Measurements from ENCODE around the gene PRICKLE3. TPM values are rescaled to one million over a fixed set of nuclear protein-coding genes. Genes with fewer than 3 reads are reported as not detected.

PRICKLE3 gene
- total and polyA plus RNA-seq, 12 donors, result 2.8 to 46.8 (median 12.0) TPM

GRCh38 chrX:49199315-49199595, 13.1 kb upstream of the PRICKLE3 start:
- TF ChIP-seq POLR2A (IDR thresholded peaks at IDR 0.05) (no peak), CTCF (IDR thresholded peaks at IDR 0.05) (no peak)
- no peaks in the 10 kb centered on the region for H3K27me3 ChIP-seq
- no peaks in the 10 kb centered on the region for H3K36me3 ChIP-seq (replicated peaks in 1 of 2)
- WGBS, 4 donors, result 4 to 45% (median 17%) methylated on average over 11 of the region's 11 CpGs
- no peak overlapping the region for H3K27ac ChIP-seq
- no peaks in the 10 kb centered on the region for H3K4me1 ChIP-seq (replicated peaks in 1 of 2)
- intact Hi-C loops (cut with DNase I), result loop anchor here in 1 of 2 donors (5.0 kb wide), 1 partner anchor 553 kb away; no protein-coding TSS in a partner anchor
- DNase-seq, result no peak
- no peak overlapping the region for H3K4me3 ChIP-seq
- H3K9me3 ChIP-seq (replicated peaks in 1 of 3), result no peaks in the 10 kb centered on the region

- H3K9me3 ChIP-seq (replicated peaks in 1 of 3), result no peaks in the 10 kb centered on the region
- no peak for TF ChIP-seq POLR2A (IDR thresholded peaks at IDR 0.05)
- TF ChIP-seq CTCF (IDR thresholded peaks at IDR 0.05), result no peak
- no peak for DNase-seq
- WGBS, 4 donors, result 11 to 45% (median 30%) methylated on average over 10 to 12 of the region's 12 CpGs
- no peaks in the 10 kb centered on the region for H3K36me3 ChIP-seq (replicated peaks in 1 of 2)
- no peaks in the 10 kb centered on the region for H3K4me1 ChIP-seq (replicated peaks in 1 of 2)
- H3K4me3 ChIP-seq, result no peak overlapping the region
- H3K27ac ChIP-seq, result peak overlapping the region in 1 of 5 donors; percentile 12
- H3K27me3 ChIP-seq, result no peaks in the 10 kb centered on the region
- intact Hi-C loops (cut with DNase I), result loop anchor here in 1 of 2 donors (5.0 kb wide), 1 partner anchor 554 kb away; no protein-coding TSS in a partner anchor
Observed at GRCh38 chrX:49198540-49199314, 12.6 kb upstream of the PRICKLE3 start.

DNA sequence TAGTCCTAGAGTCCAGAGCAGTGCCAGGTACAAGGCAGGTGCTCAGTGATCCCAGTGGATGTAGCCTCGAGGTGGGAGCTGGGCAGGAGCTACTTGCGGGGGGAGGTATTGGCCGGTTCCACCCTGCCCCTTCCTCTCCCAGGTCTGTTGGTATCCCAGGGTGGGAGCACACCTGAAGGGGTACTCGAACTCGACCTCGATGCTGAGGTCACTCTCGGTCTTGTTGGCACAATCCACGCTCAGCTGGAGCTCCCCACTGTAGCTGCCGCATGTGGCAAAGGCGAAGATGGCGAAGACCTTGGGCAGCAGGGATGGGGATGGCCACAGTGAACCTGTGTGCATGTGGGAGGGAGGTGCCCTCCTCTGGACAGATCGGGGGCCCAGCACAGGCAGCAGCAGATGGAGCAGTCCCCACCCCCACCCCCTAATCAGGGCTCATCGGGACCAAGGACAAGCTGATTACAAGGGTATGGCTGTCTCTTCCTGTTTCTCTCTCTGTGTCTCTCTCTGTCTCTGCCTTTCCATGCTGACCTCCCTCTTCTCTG, 11.4 kb upstream of the PRICKLE3 start:
- H3K27ac ChIP-seq, result no peak overlapping the region
- no peak for TF ChIP-seq CTCF (IDR thresholded peaks at IDR 0.05)
- no peak for TF ChIP-seq POLR2A (IDR thresholded peaks at IDR 0.05)
- H3K4me1 ChIP-seq (replicated peaks in 1 of 2), result no peaks in the 10 kb centered on the region
- H3K9me3 ChIP-seq (replicated peaks in 1 of 3), result no peaks in the 10 kb centered on the region
- no peaks in the 10 kb centered on the region for H3K27me3 ChIP-seq
- no peak for DNase-seq
- intact Hi-C loops (cut with DNase I), result loop anchor here in 1 of 2 donors (5.0 kb wide), 1 partner anchor 555 kb away; no protein-coding TSS in a partner anchor
- 48 to 76% (median 58%) methylated on average over 7 to 13 of the region's 13 CpGs for WGBS, 4 donors
- H3K36me3 ChIP-seq (replicated peaks in 1 of 2), result no peaks in the 10 kb centered on the region
- no peak overlapping the region for H3K4me3 ChIP-seq

DNA sequence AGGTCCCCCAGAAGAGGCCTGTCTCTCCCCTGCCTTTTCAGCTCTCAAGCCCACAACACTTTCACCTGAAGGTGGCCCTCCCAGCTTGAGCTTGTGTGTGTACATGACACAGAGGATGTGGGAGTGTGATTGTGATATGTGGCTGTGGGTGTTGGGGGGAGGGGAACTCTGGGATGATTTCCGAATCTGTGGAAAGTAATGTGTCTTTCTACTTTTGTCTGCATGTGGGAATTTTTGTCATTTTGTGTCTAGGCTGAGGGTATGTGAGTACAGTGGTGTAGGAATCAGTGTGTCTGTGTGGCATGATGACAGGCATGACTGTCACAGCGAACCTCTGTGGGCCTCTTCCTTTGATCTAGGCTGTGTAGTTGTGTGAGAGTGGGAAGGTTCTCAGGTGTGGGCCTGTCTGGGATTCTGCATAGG, 7.4 kb upstream of the PRICKLE3 start:
- H3K4me3 ChIP-seq, result no peak overlapping the region
- intact Hi-C loops (cut with DNase I), result loop anchor here in 1 of 2 donors (5.0 kb wide), 1 partner anchor 36 kb away; no protein-coding TSS in a partner anchor
- H3K27ac ChIP-seq, result no peak overlapping the region
- DNase-seq, result no peak
- H3K4me1 ChIP-seq (replicated peaks in 1 of 2), result no peaks in the 10 kb centered on the region
- no peaks in the 10 kb centered on the region for H3K36me3 ChIP-seq (replicated peaks in 1 of 2)
- H3K9me3 ChIP-seq (replicated peaks in 1 of 3), result no peaks in the 10 kb centered on the region
- WGBS, 4 donors, result 68 to 79% (median 75%) methylated on average over 2 of the region's 2 CpGs; no CpG with 5 or more reads in 1 of the 4 donors
- H3K27me3 ChIP-seq, result no peaks in the 10 kb centered on the region
- TF ChIP-seq POLR2A (IDR thresholded peaks at IDR 0.05) (no peak), CTCF (IDR thresholded peaks at IDR 0.05) (no peak)

Data from adrenal gland (tissue), 12 donors.